Endothelial cell of umbilical vein (primary cell): ENCODE results near the gene LAMC2. TPM values are rescaled to one million over a fixed set of nuclear protein-coding genes. Genes with fewer than 3 reads are reported as not detected.

ENCODE experiments used
- BruUV-seq: library from RNA; stranded (reverse); fragments of 400-500 nt; replicated peaks from 2 replicates; lab custom pipeline; 2021; lab: Mats Ljungman, UMichigan
- CTCF ChIA-PET: fragments of 300-600, 350-600 bp; sonication (Branson Sonifier 250); formaldehyde crosslinking; loops from one replicate; lab custom pipeline; 2021; ENCODE audit warnings: antibody characterized with exemption, inconsistent platforms; lab: Charles Lee
- POLR2A ChIA-PET: fragments of 300-600, 350-600 bp; sonication (Branson Sonifier 250); formaldehyde crosslinking; loops from one replicate; lab custom pipeline; 2021; ENCODE audit warnings: antibody characterized with exemption, inconsistent platforms; lab: Charles Lee
- DNase-seq: peaks from one replicate; pipeline ENCODE4 v3.0.0-alpha.2; 2011; ENCODE audit warnings: low read depth, low spot score
- FAIRE-seq: peaks from 2 replicates; lab custom pipeline; 2011; peaks lifted over from hg19 to GRCh38; lab: Jason Lieb, UNC
- H2AFZ ChIP-seq: 2 replicates; pipeline ENCODE4 v1.6.0; 2012; ENCODE audit warnings: low read depth, low read length, control low read depth, inconsistent platforms
- H3K27ac ChIP-seq: 2 replicates; pipeline ENCODE4 v1.5.1; 2011; ENCODE audit warnings: low read depth, mild to moderate bottlenecking, control low read depth, low read length, moderate library complexity; ENCODE audit not compliant: insufficient read depth
- H3K27me3 ChIP-seq, 2 experiments: 2 replicates each; pipeline versions ENCODE4 v1.6.0 to v1.6.1; 2011; ENCODE audit warnings: low read length in 2 of 2, mixed read lengths in 1 of 2; ENCODE audit not compliant: control insufficient read depth in 2 of 2, insufficient read depth in 2 of 2
- H3K36me3 ChIP-seq, 2 experiments: 2 replicates in 1 of 2; 3 replicates in 1 of 2; pipeline ENCODE4 v1.5.1; 2011; ENCODE audit warnings: low read length in 2 of 2, mild to moderate bottlenecking in 1 of 2, moderate library complexity in 1 of 2; ENCODE audit not compliant: control insufficient read depth in 2 of 2, insufficient read depth in 2 of 2; ENCODE audit errors: extremely low read depth in 1 of 2
- H3K4me1 ChIP-seq: 3 replicates; pipeline ENCODE4 v1.5.1; 2011; ENCODE audit warnings: mild to moderate bottlenecking, low read length; ENCODE audit not compliant: control insufficient read depth, insufficient read depth; ENCODE audit errors: extremely low read depth
- H3K4me2 ChIP-seq: 2 replicates; pipeline ENCODE4 v1.6.1; 2011; ENCODE audit warnings: low read length, control low read depth, mixed read lengths; ENCODE audit not compliant: insufficient read depth
- H3K4me3 ChIP-seq, 3 experiments: fragments of 200-600 bp in 1 of 3; sonication (generic), shearing (Covaris generic) in 1 of 3; replicated peaks in 1 of 3; 2 replicates each; pipeline ENCODE4 v1.5.1; 2011 to 2016; ENCODE audit warnings: control low read depth in 3 of 3, low read length in 3 of 3, mild to moderate bottlenecking in 2 of 3, inconsistent platforms in 1 of 3, low read depth in 1 of 3, moderate library complexity in 1 of 3; ENCODE audit not compliant: insufficient read depth in 1 of 3
- H3K79me2 ChIP-seq: 2 replicates; pipeline ENCODE4 v1.6.0; 2012; ENCODE audit warnings: low read length, inconsistent platforms; ENCODE audit not compliant: control insufficient read depth, insufficient read depth
- H3K9ac ChIP-seq: replicated peaks from 2 replicates; pipeline ENCODE3; 2011; ENCODE audit warnings: low read length, control low read depth; ENCODE audit not compliant: insufficient read depth; ENCODE audit errors: extremely low read depth
- H3K9me1 ChIP-seq: replicated peaks from 3 replicates; pipeline ENCODE4 v1.6.0; 2011; ENCODE audit warnings: mild to moderate bottlenecking, low read length; ENCODE audit not compliant: control insufficient read depth, insufficient read depth; ENCODE audit errors: extremely low read depth
- H3K9me3 ChIP-seq: replicated peaks from 2 replicates; pipeline ENCODE4 v1.5.1; 2012; ENCODE audit warnings: low read length, inconsistent platforms; ENCODE audit not compliant: control insufficient read depth, insufficient read depth
- H4K20me1 ChIP-seq: replicated peaks from 2 replicates; pipeline ENCODE3; 2011; ENCODE audit warnings: mild to moderate bottlenecking, low read length; ENCODE audit not compliant: control insufficient read depth, insufficient read depth; ENCODE audit errors: extremely low read depth
- CTCF ChIP-seq, 2 donors: IDR thresholded peaks; 1 replicate in 1 of 2; 2 replicates in 1 of 2; pipeline ENCODE4 v1.5.1; 2011; ENCODE audit warnings: low read length in 2 of 2, mild to moderate bottlenecking in 2 of 2, moderate library complexity in 2 of 2, control low read depth in 1 of 2, inconsistent platforms in 1 of 2, low read depth in 1 of 2; ENCODE audit not compliant: insufficient read depth in 1 of 2; ENCODE audit errors: extremely low read depth in 1 of 2
- EZH2 ChIP-seq: IDR thresholded peaks from 2 replicates; pipeline ENCODE4 v1.6.1; 2012; ENCODE audit warnings: borderline replicate concordance, low read depth, mild to moderate bottlenecking, moderate library complexity, low read length, inconsistent platforms; ENCODE audit not compliant: severe bottlenecking
- FOS ChIP-seq: IDR thresholded peaks from 2 replicates; pipeline ENCODE4 v1.6.1; 2011; ENCODE audit warnings: mild to moderate bottlenecking, low read length, moderate library complexity, borderline replicate concordance; ENCODE audit not compliant: insufficient read depth
- GATA2 ChIP-seq: IDR thresholded peaks from 2 replicates; pipeline ENCODE4 v1.7.0; 2011; ENCODE audit warnings: low read depth, mild to moderate bottlenecking, moderate library complexity, mixed read lengths, low read length; ENCODE audit not compliant: insufficient read length, insufficient read depth
- JUN ChIP-seq: IDR thresholded peaks from 2 replicates; pipeline ENCODE4 v1.6.1; 2011; ENCODE audit warnings: borderline replicate concordance, low read depth; ENCODE audit not compliant: insufficient read length, insufficient read depth
- MAX ChIP-seq: IDR thresholded peaks from 2 replicates; pipeline ENCODE4 v1.6.1; 2011; ENCODE audit not compliant: insufficient read depth, insufficient read length
- MYC ChIP-seq: IDR thresholded peaks from one replicate; pipeline ENCODE4 v1.6.1; 2011; ENCODE audit warnings: mild to moderate bottlenecking, low read depth, low read length
- POLR2A ChIP-seq: IDR thresholded peaks from 2 replicates; pipeline ENCODE4 v1.6.1; 2012; ENCODE audit warnings: low read depth, mild to moderate bottlenecking, control low read depth, low read length
- POLR2AphosphoS5 ChIP-seq: IDR thresholded peaks from 2 replicates; pipeline ENCODE4 v1.6.1; 2012; ENCODE audit warnings: low read depth, mild to moderate bottlenecking, control low read depth, low read length, moderate library complexity; ENCODE audit not compliant: insufficient read depth
- dilution Hi-C: fragments of 300-500 bp; cut with MboI; formaldehyde crosslinking; loops from one replicate; pipeline ENCODE4 v1.15.0; 2019; ENCODE audit warnings: low sequenced_read_pairs; ENCODE audit not compliant: extremely low pct_ligation_motif_present
- intact Hi-C: fragments of 100-400 bp; cut with micrococcal nuclease; formaldehyde crosslinking; loops from one replicate; pipeline ENCODE4 v1.10.0; 2022
- polyA plus RNA-seq, 4 experiments: library from polyadenylated mRNA; depleted of rRNA in 3 of 4; stranded (reverse) in 3 of 4; unstranded in 1 of 4; fragments of >200 nt; gene quantifications; 2 replicates each; pipeline versions ENCODE4 v1.2.1 to v1.2.3, GENCODE V29; 2011 to 2012; ENCODE audit warnings: missing spikeins in 1 of 4
- total RNA-seq: library from RNA; stranded (reverse); gene quantifications from 2 replicates; pipeline ENCODE4 v1.2.3, GENCODE V29; 2021

Gene LAMC2
- total and polyA plus RNA-seq, 2 donors (not counting 3 experiments of a cell fraction or from before 2014, with no cell fraction given): 0.23 to 0.82 TPM

GRCh38 chr1:183274836-183275235 lies 88.8 kb downstream of the LAMC2 start:
- no peak for TF ChIP-seq EZH2
- TF ChIP-seq MAX: no peak
- no peak for TF ChIP-seq MYC
- TF ChIP-seq JUN: no peak
- TF ChIP-seq CTCF (IDR thresholded peaks at IDR 0.05; ENCODE audit: extremely low read depth in 1 of 2, insufficient read depth in 1 of 2, low read depth in 1 of 2, low read length in 2 of 2): no peak
- TF ChIP-seq GATA2: no peak
- no peak for TF ChIP-seq POLR2AphosphoS5
- TF ChIP-seq FOS: no peak
- TF ChIP-seq POLR2A: no peak
- no peak for FAIRE-seq
- Histone ChIP-seq H3K4me2 (no peak overlapping the region), H3K9me1 (no peaks in the 10 kb centered on the region), H3K9ac (no peak overlapping the region), H3K79me2 (no peaks in the 10 kb centered on the region), H3K36me3 (no peaks in the 10 kb centered on the region), H3K27ac (no peak overlapping the region), H3K4me3 (no peak overlapping the region), H4K20me1 (no peaks in the 10 kb centered on the region), H3K27me3 (no peaks in the 10 kb centered on the region), H3K4me1 (peaks cover 31% of the 10 kb centered on the region), H2AFZ (no peak overlapping the region), H3K9me3 (no peaks in the 10 kb centered on the region)
- ChIA-PET CTCF (interaction anchor here (1.1 kb wide), 1 partner anchor 40 kb away, joined by 4 read pairs; no protein-coding TSS in a partner anchor), POLR2A (no interaction called here)
- dilution Hi-C loops: no loop called here
- intact Hi-C loops: loop anchor here (5.0 kb wide), 2 partner anchors 138 to 253 kb away; partner anchors contain the start of gene LAMC1
- no peak for DNase-seq
- no TSS peak for BruUV-seq
